Mucosa of stomach (tissue), 1 donor: ENCODE data around the gene NPEPL1.

Experiments used
- H3K27me3 ChIP-seq: one replicate; pipeline ENCODE4 v1.7.0; 2013; ENCODE audit warnings: mild to moderate bottlenecking, low read length; ENCODE audit not compliant: control insufficient read depth, insufficient read depth
- H3K36me3 ChIP-seq: one replicate; pipeline ENCODE4 v1.7.0; 2013; ENCODE audit warnings: low read length; ENCODE audit not compliant: control insufficient read depth, insufficient read depth
- H3K4me1 ChIP-seq: one replicate; pipeline ENCODE4 v1.7.0; 2013; ENCODE audit warnings: mild to moderate bottlenecking, low read length; ENCODE audit not compliant: control insufficient read depth, insufficient read depth
- H3K4me3 ChIP-seq: one replicate; pipeline ENCODE4 v1.7.0; 2013; ENCODE audit warnings: low read length
- H3K9ac ChIP-seq: one replicate; pipeline ENCODE4 v1.7.0; 2013; ENCODE audit warnings: mild to moderate bottlenecking, low read length, moderate library complexity
- H3K9me3 ChIP-seq: one replicate; pipeline ENCODE4 v1.7.0; 2013; ENCODE audit warnings: mild to moderate bottlenecking, low read length, moderate library complexity; ENCODE audit not compliant: control insufficient read depth
- donor health status: Pancreatic carcinoma.

Gene NPEPL1

GRCh38 chr20:58675146-58675584, 17.4 kb upstream of the NPEPL1 start:
- Histone ChIP-seq H3K9ac (no peak overlapping the region), H3K4me3 (no peak overlapping the region), H3K4me1 (no peaks in the 10 kb centered on the region), H3K36me3 (peaks cover 16% of the 10 kb centered on the region), H3K27me3 (no peaks in the 10 kb centered on the region), H3K9me3 (no peaks in the 10 kb centered on the region)

- Histone ChIP-seq H3K9ac (no peak overlapping the region), H3K4me3 (no peak overlapping the region), H3K9me3 (no peaks in the 10 kb centered on the region), H3K4me1 (no peaks in the 10 kb centered on the region), H3K27me3 (no peaks in the 10 kb centered on the region), H3K36me3 (peaks cover 18% of the 10 kb centered on the region)
Measured at GRCh38 chr20:58675641-58676040, 17.0 kb upstream of the NPEPL1 start.

- no peaks in the 10 kb centered on the region for H3K9me3 ChIP-seq
- H3K4me3 ChIP-seq = no peak overlapping the region
- no peaks in the 10 kb centered on the region for H3K4me1 ChIP-seq
- no peaks in the 10 kb centered on the region for H3K27me3 ChIP-seq
- H3K9ac ChIP-seq = no peak overlapping the region
- H3K36me3 ChIP-seq = peaks cover 18% of the 10 kb centered on the region
Measured at GRCh38 chr20:58676161-58676560, 16.4 kb upstream of the NPEPL1 start.

- Histone ChIP-seq H3K4me1 (no peaks in the 10 kb centered on the region), H3K4me3 (no peak overlapping the region), H3K9me3 (no peaks in the 10 kb centered on the region), H3K9ac (no peak overlapping the region), H3K27me3 (no peaks in the 10 kb centered on the region), H3K36me3 (peaks cover 18% of the 10 kb centered on the region)
Measured at GRCh38 chr20:58677079-58677604, 15.5 kb upstream of the NPEPL1 start.

- Histone ChIP-seq H3K36me3 (peaks cover 18% of the 10 kb centered on the region), H3K27me3 (no peaks in the 10 kb centered on the region), H3K4me1 (no peaks in the 10 kb centered on the region), H3K4me3 (no peak overlapping the region), H3K9me3 (no peaks in the 10 kb centered on the region), H3K9ac (no peak overlapping the region)
Measured at GRCh38 chr20:58677808-58678207, 14.8 kb upstream of the NPEPL1 start.

GRCh38 chr20:58678806-58679205, 13.8 kb upstream of the NPEPL1 start:
- Histone ChIP-seq H3K27me3 (no peaks in the 10 kb centered on the region), H3K4me1 (no peaks in the 10 kb centered on the region), H3K36me3 (peaks cover 18% of the 10 kb centered on the region), H3K4me3 (no peak overlapping the region), H3K9ac (no peak overlapping the region), H3K9me3 (no peaks in the 10 kb centered on the region)

- H3K36me3 ChIP-seq = peaks cover 5% of the 10 kb centered on the region
- no peaks in the 10 kb centered on the region for H3K4me1 ChIP-seq
- H3K27me3 ChIP-seq = no peaks in the 10 kb centered on the region
Measured at GRCh38 chr20:58682656-58683531, 9.7 kb upstream of the NPEPL1 start.

GRCh38 chr20:58684291-58684690, 8.3 kb upstream of the NPEPL1 start:
- Histone ChIP-seq H3K4me3 (no peak overlapping the region), H3K36me3 (peaks cover 5% of the 10 kb centered on the region), H3K4me1 (no peaks in the 10 kb centered on the region), H3K9ac (no peak overlapping the region), H3K27me3 (no peaks in the 10 kb centered on the region), H3K9me3 (no peaks in the 10 kb centered on the region)

More at GRCh38 chr20:58682656-58683531, 9.7 kb upstream of the NPEPL1 start:
- H3K4me3 ChIP-seq = no peak overlapping the region
- H3K9ac ChIP-seq = no peak overlapping the region
- no peaks in the 10 kb centered on the region for H3K9me3 ChIP-seq

- Histone ChIP-seq H3K36me3 (no peaks in the 10 kb centered on the region), H3K4me3 (no peak overlapping the region), H3K9me3 (no peaks in the 10 kb centered on the region), H3K4me1 (no peaks in the 10 kb centered on the region), H3K27me3 (no peaks in the 10 kb centered on the region), H3K9ac (no peak overlapping the region)
Measured at GRCh38 chr20:58685988-58686387, 6.6 kb upstream of the NPEPL1 start.

- Histone ChIP-seq H3K36me3 (no peaks in the 10 kb centered on the region), H3K9me3 (no peaks in the 10 kb centered on the region), H3K9ac (no peak overlapping the region), H3K27me3 (no peaks in the 10 kb centered on the region), H3K4me1 (peaks cover 10% of the 10 kb centered on the region), H3K4me3 (no peak overlapping the region)
Measured at GRCh38 chr20:58688414-58688813, 4.2 kb upstream of the NPEPL1 start.

- Histone ChIP-seq H3K27me3 (no peaks in the 10 kb centered on the region), H3K4me1 (peaks cover 14% of the 10 kb centered on the region), H3K9me3 (no peaks in the 10 kb centered on the region), H3K4me3 (no peak overlapping the region), H3K36me3 (no peaks in the 10 kb centered on the region), H3K9ac (no peak overlapping the region)
Measured at GRCh38 chr20:58688840-58689239, 3.8 kb upstream of the NPEPL1 start.

- Histone ChIP-seq H3K27me3 (no peaks in the 10 kb centered on the region), H3K4me3 (no peak overlapping the region), H3K9me3 (no peaks in the 10 kb centered on the region), H3K9ac (no peak overlapping the region), H3K36me3 (no peaks in the 10 kb centered on the region), H3K4me1 (peaks cover 16% of the 10 kb centered on the region)
Measured at GRCh38 chr20:58690396-58691135, 2.0 kb upstream of the NPEPL1 start.
